Measurements from ENCODE around the gene MELTF. TPM values are rescaled to one million over a fixed set of nuclear protein-coding genes. Genes with fewer than 3 reads are reported as not detected.
A peak's percentile ranks its signal among the peaks of the same experiment; 100 is the strongest.

MELTF gene
- total RNA-seq, 1 experiment from 2014 or later: 7.3 TPM

DNA sequence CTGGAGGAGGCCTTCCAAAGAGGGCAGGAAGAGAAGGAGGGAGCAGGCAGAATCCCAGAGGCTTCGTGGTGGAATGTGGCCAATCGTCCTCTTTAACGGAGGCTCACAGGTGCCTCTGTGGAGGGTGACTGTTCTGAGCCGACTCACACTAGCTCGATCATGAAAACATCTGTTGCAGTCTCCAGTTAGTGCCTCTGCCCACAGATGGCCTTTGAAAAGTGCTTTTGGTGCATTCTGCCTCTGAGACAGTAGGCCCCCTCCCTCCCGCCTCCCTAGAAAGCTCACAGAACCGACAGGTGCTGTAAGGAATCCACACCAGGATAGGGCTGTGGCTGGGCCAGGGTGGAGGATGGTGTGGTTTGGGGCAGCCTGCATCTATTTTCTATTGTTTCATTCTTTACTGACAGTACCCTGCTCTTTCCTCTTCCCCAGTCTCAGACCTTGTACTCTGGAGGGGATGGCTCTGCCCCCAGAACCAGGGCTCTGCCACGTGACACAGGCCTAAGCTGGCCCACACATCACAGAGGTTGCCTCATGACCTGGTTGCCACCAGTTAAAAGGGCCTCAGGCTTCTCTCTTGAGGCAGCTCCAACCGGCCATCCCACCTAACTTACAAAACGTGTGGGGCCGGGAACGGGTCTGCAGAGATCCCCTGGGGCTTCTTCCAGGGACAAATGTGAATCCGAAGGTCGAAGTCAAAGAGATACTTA, 33.8 kb downstream of the MELTF start:
- H3K36me3 Mint-ChIP-seq: no peaks in the 10 kb centered on the region
- ChIA-PET CTCF (interaction anchor here (0.7 kb wide), 1 partner anchor 35 kb away, joined by 3 read pairs; no protein-coding TSS in a partner anchor), POLR2A (no interaction called here)
- no peak overlapping the region for H3K27ac Mint-ChIP-seq
- H3K4me1 Mint-ChIP-seq: 0 out of 2 replicates have a peak, but pooled peaks cover 2% of the 10 kb centered on the region
- DNase-seq (ENCODE audit: low spot score) (no peak), ATAC-seq (peak; percentile 15; the same call in 1 of the 2 replicates)
- H3K9me3 Mint-ChIP-seq: no peaks in the 10 kb centered on the region
- H3K27me3 Mint-ChIP-seq (ENCODE audit: low read depth): peaks cover 1% of the 10 kb centered on the region
- H3K4me3 Mint-ChIP-seq: no peak overlapping the region
- TF ChIP-seq ZNF263 (CRISPR knock-in tag; IDR thresholded peaks at IDR 0.05; ENCODE audit: low read depth) (no peak), NFE2L1 (CRISPR knock-in tag; IDR thresholded peaks at IDR 0.05) (no peak), ZNF425 (CRISPR knock-in tag; conservative IDR thresholded peaks at IDR 0.05) (no peak)
- TF ChIP-seq, protein P1, sequence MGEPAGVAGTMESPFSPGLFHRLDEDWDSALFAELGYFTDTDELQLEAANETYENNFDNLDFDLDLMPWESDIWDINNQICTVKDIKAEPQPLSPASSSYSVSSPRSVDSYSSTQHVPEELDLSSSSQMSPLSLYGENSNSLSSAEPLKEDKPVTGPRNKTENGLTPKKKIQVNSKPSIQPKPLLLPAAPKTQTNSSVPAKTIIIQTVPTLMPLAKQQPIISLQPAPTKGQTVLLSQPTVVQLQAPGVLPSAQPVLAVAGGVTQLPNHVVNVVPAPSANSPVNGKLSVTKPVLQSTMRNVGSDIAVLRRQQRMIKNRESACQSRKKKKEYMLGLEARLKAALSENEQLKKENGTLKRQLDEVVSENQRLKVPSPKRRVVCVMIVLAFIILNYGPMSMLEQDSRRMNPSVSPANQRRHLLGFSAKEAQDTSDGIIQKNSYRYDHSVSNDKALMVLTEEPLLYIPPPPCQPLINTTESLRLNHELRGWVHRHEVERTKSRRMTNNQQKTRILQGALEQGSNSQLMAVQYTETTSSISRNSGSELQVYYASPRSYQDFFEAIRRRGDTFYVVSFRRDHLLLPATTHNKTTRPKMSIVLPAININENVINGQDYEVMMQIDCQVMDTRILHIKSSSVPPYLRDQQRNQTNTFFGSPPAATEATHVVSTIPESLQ (CRISPR knock-in tag; IDR thresholded peaks at IDR 0.05): no peak
- TF ChIP-seq, protein P2, sequence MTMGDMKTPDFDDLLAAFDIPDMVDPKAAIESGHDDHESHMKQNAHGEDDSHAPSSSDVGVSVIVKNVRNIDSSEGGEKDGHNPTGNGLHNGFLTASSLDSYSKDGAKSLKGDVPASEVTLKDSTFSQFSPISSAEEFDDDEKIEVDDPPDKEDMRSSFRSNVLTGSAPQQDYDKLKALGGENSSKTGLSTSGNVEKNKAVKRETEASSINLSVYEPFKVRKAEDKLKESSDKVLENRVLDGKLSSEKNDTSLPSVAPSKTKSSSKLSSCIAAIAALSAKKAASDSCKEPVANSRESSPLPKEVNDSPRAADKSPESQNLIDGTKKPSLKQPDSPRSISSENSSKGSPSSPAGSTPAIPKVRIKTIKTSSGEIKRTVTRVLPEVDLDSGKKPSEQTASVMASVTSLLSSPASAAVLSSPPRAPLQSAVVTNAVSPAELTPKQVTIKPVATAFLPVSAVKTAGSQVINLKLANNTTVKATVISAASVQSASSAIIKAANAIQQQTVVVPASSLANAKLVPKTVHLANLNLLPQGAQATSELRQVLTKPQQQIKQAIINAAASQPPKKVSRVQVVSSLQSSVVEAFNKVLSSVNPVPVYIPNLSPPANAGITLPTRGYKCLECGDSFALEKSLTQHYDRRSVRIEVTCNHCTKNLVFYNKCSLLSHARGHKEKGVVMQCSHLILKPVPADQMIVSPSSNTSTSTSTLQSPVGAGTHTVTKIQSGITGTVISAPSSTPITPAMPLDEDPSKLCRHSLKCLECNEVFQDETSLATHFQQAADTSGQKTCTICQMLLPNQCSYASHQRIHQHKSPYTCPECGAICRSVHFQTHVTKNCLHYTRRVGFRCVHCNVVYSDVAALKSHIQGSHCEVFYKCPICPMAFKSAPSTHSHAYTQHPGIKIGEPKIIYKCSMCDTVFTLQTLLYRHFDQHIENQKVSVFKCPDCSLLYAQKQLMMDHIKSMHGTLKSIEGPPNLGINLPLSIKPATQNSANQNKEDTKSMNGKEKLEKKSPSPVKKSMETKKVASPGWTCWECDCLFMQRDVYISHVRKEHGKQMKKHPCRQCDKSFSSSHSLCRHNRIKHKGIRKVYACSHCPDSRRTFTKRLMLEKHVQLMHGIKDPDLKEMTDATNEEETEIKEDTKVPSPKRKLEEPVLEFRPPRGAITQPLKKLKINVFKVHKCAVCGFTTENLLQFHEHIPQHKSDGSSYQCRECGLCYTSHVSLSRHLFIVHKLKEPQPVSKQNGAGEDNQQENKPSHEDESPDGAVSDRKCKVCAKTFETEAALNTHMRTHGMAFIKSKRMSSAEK (CRISPR knock-in tag; IDR thresholded peaks at IDR 0.05; ENCODE audit: borderline replicate concordance): no peak

DNA sequence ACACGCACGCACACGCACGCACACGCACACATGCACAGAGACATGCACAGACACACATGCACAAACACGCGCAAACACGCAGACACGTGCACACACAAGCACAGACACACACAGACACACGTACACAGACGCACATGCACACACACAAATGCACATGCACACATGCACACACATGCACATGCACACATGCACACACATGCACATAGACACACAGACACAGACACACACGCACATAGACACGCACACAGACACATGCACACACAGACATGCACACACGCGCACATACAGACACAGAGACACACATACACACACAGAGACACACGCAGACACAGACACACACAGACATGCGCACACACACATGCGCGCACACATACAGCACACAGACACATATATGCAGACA, 34.6 kb downstream of the MELTF start:
- Mint-ChIP-seq H3K4me3 (no peak overlapping the region), H3K4me1 (0 out of 2 replicates have a peak, but pooled peaks cover 2% of the 10 kb centered on the region), H3K36me3 (no peaks in the 10 kb centered on the region), H3K27ac (no peak overlapping the region), H3K9me3 (no peaks in the 10 kb centered on the region), H3K27me3 (ENCODE audit: low read depth) (no peaks in the 10 kb centered on the region; the same call in 1 of the 2 replicates)
- ChIA-PET POLR2A (no interaction called here), CTCF (interaction anchor here (0.7 kb wide), 1 partner anchor 35 kb away, joined by 3 read pairs; no protein-coding TSS in a partner anchor)
- ATAC-seq (no peak), DNase-seq (ENCODE audit: low spot score) (no peak)
- TF ChIP-seq GRHL2 (CRISPR knock-in tag; IDR thresholded peaks at IDR 0.05; ENCODE audit: insufficient replicate concordance, severe bottlenecking) (no peak), NR3C1 (CRISPR knock-in tag; conservative IDR thresholded peaks at IDR 0.05; ENCODE audit: low read depth) (no peak), CREB1 (CRISPR knock-in tag; IDR thresholded peaks at IDR 0.05) (no peak), AR (CRISPR knock-in tag; IDR thresholded peaks at IDR 0.05) (no peak), CREM (CRISPR knock-in tag; IDR thresholded peaks at IDR 0.05) (no peak), EMX1 (CRISPR knock-in tag; IDR thresholded peaks at IDR 0.05) (no peak), ATF2 (CRISPR knock-in tag; IDR thresholded peaks at IDR 0.05; ENCODE audit: borderline replicate concordance, low read depth) (no peak)
- TF ChIP-seq, protein P3, sequence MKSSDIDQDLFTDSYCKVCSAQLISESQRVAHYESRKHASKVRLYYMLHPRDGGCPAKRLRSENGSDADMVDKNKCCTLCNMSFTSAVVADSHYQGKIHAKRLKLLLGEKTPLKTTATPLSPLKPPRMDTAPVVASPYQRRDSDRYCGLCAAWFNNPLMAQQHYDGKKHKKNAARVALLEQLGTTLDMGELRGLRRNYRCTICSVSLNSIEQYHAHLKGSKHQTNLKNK (CRISPR knock-in tag; IDR thresholded peaks at IDR 0.05): no peak
- TF ChIP-seq, protein P4, sequence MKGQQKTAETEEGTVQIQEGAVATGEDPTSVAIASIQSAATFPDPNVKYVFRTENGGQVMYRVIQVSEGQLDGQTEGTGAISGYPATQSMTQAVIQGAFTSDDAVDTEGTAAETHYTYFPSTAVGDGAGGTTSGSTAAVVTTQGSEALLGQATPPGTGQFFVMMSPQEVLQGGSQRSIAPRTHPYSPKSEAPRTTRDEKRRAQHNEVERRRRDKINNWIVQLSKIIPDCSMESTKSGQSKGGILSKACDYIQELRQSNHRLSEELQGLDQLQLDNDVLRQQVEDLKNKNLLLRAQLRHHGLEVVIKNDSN (CRISPR knock-in tag; IDR thresholded peaks at IDR 0.05): no peak
- TF ChIP-seq, protein P5, sequence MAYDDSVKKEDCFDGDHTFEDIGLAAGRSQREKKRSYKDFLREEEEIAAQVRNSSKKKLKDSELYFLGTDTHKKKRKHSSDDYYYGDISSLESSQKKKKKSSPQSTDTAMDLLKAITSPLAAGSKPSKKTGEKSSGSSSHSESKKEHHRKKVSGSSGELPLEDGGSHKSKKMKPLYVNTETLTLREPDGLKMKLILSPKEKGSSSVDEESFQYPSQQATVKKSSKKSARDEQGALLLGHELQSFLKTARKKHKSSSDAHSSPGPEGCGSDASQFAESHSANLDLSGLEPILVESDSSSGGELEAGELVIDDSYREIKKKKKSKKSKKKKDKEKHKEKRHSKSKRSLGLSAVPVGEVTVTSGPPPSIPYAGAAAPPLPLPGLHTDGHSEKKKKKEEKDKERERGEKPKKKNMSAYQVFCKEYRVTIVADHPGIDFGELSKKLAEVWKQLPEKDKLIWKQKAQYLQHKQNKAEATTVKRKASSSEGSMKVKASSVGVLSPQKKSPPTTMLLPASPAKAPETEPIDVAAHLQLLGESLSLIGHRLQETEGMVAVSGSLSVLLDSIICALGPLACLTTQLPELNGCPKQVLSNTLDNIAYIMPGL (CRISPR knock-in tag; IDR thresholded peaks at IDR 0.05): no peak
- TF ChIP-seq, protein P6, sequence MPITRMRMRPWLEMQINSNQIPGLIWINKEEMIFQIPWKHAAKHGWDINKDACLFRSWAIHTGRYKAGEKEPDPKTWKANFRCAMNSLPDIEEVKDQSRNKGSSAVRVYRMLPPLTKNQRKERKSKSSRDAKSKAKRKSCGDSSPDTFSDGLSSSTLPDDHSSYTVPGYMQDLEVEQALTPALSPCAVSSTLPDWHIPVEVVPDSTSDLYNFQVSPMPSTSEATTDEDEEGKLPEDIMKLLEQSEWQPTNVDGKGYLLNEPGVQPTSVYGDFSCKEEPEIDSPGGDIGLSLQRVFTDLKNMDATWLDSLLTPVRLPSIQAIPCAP (CRISPR knock-in tag; IDR thresholded peaks at IDR 0.05): no peak
